ENCODE data around the gene NOL9.

- TF ChIP-seq RAD21 (IDR thresholded peaks at IDR 0.05; ENCODE audit: low read length) (no peak), MXI1 (IDR thresholded peaks at IDR 0.05; ENCODE audit: low read depth, low read length) (no peak), EP300 (IDR thresholded peaks at IDR 0.05; ENCODE audit: borderline replicate concordance in 1 of 2, low read depth in 1 of 2, low read length in 1 of 2) (no peak), TAF1 (IDR thresholded peaks at IDR 0.05; ENCODE audit: borderline replicate concordance, low read depth, low read length) (no peak), RFX5 (IDR thresholded peaks at IDR 0.05; ENCODE audit: low read length) (no peak), JUND (IDR thresholded peaks at IDR 0.05) (no peak), REST (IDR thresholded peaks at IDR 0.05; ENCODE audit: low read depth, low read length) (no peak), USF1 (IDR thresholded peaks at IDR 0.05; ENCODE audit: borderline replicate concordance, low read depth) (no peak)
- TF ChIP-seq, protein P1, sequence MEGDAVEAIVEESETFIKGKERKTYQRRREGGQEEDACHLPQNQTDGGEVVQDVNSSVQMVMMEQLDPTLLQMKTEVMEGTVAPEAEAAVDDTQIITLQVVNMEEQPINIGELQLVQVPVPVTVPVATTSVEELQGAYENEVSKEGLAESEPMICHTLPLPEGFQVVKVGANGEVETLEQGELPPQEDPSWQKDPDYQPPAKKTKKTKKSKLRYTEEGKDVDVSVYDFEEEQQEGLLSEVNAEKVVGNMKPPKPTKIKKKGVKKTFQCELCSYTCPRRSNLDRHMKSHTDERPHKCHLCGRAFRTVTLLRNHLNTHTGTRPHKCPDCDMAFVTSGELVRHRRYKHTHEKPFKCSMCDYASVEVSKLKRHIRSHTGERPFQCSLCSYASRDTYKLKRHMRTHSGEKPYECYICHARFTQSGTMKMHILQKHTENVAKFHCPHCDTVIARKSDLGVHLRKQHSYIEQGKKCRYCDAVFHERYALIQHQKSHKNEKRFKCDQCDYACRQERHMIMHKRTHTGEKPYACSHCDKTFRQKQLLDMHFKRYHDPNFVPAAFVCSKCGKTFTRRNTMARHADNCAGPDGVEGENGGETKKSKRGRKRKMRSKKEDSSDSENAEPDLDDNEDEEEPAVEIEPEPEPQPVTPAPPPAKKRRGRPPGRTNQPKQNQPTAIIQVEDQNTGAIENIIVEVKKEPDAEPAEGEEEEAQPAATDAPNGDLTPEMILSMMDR (IDR thresholded peaks at IDR 0.05): no peak
- TF ChIP-seq, protein P2, sequence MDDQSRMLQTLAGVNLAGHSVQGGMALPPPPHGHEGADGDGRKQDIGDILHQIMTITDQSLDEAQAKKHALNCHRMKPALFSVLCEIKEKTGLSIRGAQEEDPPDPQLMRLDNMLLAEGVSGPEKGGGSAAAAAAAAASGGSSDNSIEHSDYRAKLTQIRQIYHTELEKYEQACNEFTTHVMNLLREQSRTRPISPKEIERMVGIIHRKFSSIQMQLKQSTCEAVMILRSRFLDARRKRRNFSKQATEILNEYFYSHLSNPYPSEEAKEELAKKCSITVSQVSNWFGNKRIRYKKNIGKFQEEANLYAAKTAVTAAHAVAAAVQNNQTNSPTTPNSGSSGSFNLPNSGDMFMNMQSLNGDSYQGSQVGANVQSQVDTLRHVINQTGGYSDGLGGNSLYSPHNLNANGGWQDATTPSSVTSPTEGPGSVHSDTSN (IDR thresholded peaks at IDR 0.05): no peak
Measured at GRCh38 chr1:6590046-6590445, 35.7 kb upstream of the NOL9 start.
